ENCODE results near the gene SLPI. TPM values are rescaled to one million over a fixed set of nuclear protein-coding genes. Genes with fewer than 3 reads are reported as not detected.
A peak's percentile ranks its signal among the peaks of the same experiment; 100 is the strongest.

SLPI gene
- total and polyA plus RNA-seq, 3 donors from 2014 or later = 6.9 to 104 (median 8.2) TPM

DNA sequence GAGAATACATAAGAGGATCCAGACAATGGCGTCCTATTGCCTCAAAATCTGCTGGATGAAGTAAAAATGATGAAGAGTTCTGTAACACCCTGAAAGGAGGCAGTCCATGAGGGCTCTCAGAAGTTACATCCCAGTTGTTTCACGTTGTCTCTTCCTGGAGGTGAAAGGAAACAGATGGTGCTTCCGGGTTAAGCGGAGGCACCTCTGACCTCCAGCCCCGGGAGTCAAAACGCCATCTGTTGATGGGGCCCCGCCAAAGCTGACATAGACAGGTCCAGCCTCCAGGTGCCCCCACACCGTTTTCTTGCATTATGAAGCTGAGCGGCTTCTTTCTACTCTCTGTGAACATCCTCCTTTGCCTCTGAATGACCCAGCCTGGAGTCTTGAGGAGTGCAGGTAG, 23.7 kb downstream of the SLPI start:
- TF ChIP-seq, protein P1, sequence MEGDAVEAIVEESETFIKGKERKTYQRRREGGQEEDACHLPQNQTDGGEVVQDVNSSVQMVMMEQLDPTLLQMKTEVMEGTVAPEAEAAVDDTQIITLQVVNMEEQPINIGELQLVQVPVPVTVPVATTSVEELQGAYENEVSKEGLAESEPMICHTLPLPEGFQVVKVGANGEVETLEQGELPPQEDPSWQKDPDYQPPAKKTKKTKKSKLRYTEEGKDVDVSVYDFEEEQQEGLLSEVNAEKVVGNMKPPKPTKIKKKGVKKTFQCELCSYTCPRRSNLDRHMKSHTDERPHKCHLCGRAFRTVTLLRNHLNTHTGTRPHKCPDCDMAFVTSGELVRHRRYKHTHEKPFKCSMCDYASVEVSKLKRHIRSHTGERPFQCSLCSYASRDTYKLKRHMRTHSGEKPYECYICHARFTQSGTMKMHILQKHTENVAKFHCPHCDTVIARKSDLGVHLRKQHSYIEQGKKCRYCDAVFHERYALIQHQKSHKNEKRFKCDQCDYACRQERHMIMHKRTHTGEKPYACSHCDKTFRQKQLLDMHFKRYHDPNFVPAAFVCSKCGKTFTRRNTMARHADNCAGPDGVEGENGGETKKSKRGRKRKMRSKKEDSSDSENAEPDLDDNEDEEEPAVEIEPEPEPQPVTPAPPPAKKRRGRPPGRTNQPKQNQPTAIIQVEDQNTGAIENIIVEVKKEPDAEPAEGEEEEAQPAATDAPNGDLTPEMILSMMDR (IDR thresholded peaks at IDR 0.05) = no peak
- TF ChIP-seq POLR2A (IDR thresholded peaks at IDR 0.05) = no peak
- Histone ChIP-seq H3K27me3 (no peaks in the 10 kb centered on the region), H3K4me1 (no peaks in the 10 kb centered on the region), H3K27ac (no peak overlapping the region), H3K9me3 (no peaks in the 10 kb centered on the region), H3K4me3 (peak overlapping the region; percentile 22 to 24), H3K36me3 (ENCODE audit: low read depth, missing control alignments) (no peaks in the 10 kb centered on the region)
- peak; percentile 30 for DNase-seq
- intact Hi-C loops (cut with DNase I; ENCODE audit: low total_unique reads) = no loop called here
- 47 to 53% methylated on average over 9 of the region's 9 CpGs for WGBS, 2 donors

DNA sequence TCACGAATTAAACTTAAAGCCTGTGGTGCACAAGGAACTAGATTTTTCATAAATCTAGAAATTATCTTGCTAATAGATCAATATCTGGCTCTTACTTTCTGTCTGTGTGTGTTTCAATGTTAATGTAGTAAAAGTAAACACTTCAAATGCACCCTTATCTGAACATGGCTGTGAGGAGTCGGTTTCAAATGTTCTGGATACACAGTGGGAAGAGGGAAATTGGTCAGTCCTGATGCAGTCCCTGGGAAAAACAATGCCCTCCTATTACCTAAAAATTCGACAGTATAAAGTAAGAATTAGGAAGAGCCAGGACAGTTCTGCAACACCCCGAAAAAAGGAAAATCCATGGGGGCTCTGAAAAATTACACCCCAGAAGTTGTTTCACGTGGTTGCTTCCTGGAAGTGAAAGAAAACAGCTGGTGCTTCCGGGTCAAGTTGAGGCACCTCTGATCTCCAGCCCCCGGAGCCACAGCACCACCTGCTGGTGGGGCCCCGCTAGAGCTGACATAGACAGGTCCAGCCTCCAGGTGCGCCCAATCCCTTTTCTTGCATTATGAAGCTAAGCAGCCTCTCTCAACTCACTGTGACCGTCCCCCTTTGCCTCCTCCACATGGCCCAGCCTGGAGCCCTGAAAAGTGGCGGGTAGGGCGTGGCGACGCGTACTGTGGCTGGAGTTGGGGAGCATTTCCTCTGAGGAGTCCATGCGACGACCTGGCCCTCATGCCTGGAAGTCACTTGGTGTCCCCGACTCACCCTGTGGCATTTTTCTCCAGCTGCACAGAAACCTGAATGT, 24.9 kb downstream of the SLPI start:
- DNase-seq = peak; percentile 70
- H3K4me1 ChIP-seq = no peaks in the 10 kb centered on the region
- 53 to 57% methylated on average over 12 to 18 of the region's 18 CpGs for WGBS, 2 donors
- TF ChIP-seq POLR2A (IDR thresholded peaks at IDR 0.05) = no peak
- TF ChIP-seq, protein P1 (IDR thresholded peaks at IDR 0.05) = peak in 2 of 3 experiments; percentile 30 to 31
- H3K36me3 ChIP-seq (ENCODE audit: low read depth, missing control alignments) = no peaks in the 10 kb centered on the region
- H3K9me3 ChIP-seq = no peaks in the 10 kb centered on the region
- H3K27ac ChIP-seq = no peak overlapping the region
- intact Hi-C loops (cut with DNase I; ENCODE audit: low total_unique reads) = no loop called here
- peak overlapping the region in 1 of 2 donors; percentile 1 for H3K4me3 ChIP-seq
- H3K27me3 ChIP-seq = no peaks in the 10 kb centered on the region

DNA sequence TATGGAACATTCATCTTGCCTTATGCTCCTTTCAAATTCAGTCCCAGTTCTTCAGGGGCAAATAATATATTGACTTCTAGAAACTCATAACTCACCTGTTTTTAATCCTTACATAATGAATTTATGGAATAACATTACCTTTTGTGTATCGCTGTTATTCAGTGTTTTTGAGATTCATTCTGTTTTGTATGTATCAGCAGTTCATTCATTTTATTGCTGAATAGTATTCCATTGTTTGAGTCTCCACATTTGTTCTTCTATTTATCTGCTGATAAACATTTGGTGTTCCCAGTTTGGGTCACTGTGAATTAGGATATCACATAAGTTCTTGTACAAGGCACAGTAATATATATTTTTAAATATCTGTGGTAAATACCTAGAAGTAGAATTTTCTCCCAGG, 28.1 kb downstream of the SLPI start:
- no peak overlapping the region for H3K4me3 ChIP-seq
- H3K9me3 ChIP-seq = no peaks in the 10 kb centered on the region
- TF ChIP-seq, protein P1 (IDR thresholded peaks at IDR 0.05) = no peak
- no peak for TF ChIP-seq POLR2A (IDR thresholded peaks at IDR 0.05)
- no peaks in the 10 kb centered on the region for H3K27me3 ChIP-seq
- H3K4me1 ChIP-seq = no peaks in the 10 kb centered on the region
- DNase-seq = no peak
- H3K36me3 ChIP-seq (ENCODE audit: low read depth, missing control alignments) = no peaks in the 10 kb centered on the region
- H3K27ac ChIP-seq = no peak overlapping the region
- 78 to 90% methylated on average over 1 of the region's 1 CpG for WGBS, 2 donors
- intact Hi-C loops (cut with DNase I; ENCODE audit: low total_unique reads) = no loop called here

DNA sequence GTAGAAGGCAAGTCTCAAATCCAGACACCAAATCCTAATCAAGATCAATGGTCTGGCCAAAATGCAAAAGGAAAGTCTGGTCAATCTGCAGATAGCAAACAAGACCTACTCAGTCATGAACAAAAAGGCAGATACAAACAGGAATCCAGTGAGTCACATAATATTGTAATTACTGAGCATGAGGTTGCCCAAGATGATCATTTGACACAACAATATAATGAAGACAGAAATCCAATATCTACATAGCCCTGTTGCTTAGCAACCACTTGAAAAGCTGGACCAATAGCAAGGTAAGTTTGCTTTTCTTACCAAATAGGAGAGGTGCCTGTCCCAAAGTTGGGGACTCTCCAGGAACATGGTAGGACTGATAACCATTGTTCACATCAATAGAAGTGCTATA, 31.2 kb downstream of the SLPI start:
- no peak for DNase-seq
- no peaks in the 10 kb centered on the region for H3K9me3 ChIP-seq
- H3K27ac ChIP-seq = no peak overlapping the region
- H3K4me3 ChIP-seq = no peak overlapping the region
- H3K36me3 ChIP-seq (ENCODE audit: low read depth, missing control alignments) = no peaks in the 10 kb centered on the region
- no peaks in the 10 kb centered on the region for H3K4me1 ChIP-seq
- TF ChIP-seq, protein P1 (IDR thresholded peaks at IDR 0.05) = no peak
- TF ChIP-seq POLR2A (IDR thresholded peaks at IDR 0.05) = no peak
- intact Hi-C loops (cut with DNase I; ENCODE audit: low total_unique reads) = no loop called here
- H3K27me3 ChIP-seq = no peaks in the 10 kb centered on the region

DNA sequence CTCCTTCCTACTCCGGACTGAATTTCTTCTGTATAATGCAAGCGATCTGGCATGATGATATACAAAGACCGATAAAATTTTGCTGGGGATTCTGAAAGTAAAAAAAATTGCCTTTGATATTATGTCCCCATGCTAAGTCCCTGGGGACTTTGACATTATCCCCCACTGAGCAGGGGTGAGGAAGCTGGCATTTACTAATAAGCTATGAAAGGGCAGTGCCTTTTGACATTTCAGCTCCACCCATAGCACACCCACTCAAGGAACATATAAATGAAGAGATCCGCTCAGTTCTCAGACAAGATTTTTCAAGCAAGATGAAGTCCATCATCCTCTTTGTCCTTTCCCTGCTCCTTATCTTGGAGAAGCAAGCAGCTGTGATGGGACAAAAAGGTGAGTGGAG, 33.3 kb downstream of the SLPI start, which contains the start of gene SEMG2:
TSS of gene SEMG2 (plus strand) at position 298 of the 400 bp plus-strand sequence. CDS start at position 315, 17 bp downstream.
- Histone ChIP-seq H3K27ac (no peak within 1 kb of the TSS), H3K9me3 (no peaks in the 10 kb centered on the region), H3K4me3 (no peak within 1 kb of the TSS), H3K4me1 (no peaks in the 10 kb centered on the region), H3K27me3 (no peaks in the 10 kb centered on the region), H3K36me3 (ENCODE audit: low read depth, missing control alignments) (no peaks in the 10 kb centered on the region)
- 89 to 91% methylated on average over 4 of the region's 4 CpGs for WGBS, 2 donors
- intact Hi-C loops (cut with DNase I; ENCODE audit: low total_unique reads) = no loop called here
- no peak for TF ChIP-seq POLR2A (IDR thresholded peaks at IDR 0.05)
- TF ChIP-seq, protein P1 (IDR thresholded peaks at IDR 0.05) = no peak
- no peak for DNase-seq
